ENCODE data around the gene NRAS.

The NRAS gene

GRCh38 chr1:114671939-114672275 lies 44.7 kb downstream of the NRAS start:
- no peak for DNase-seq

- DNase-seq, result no peak
Measured at GRCh38 chr1:114671011-114671938, 45.3 kb downstream of the NRAS start.

- DNase-seq, result peak; percentile 86
Measured at GRCh38 chr1:114670083-114671010, 46.2 kb downstream of the NRAS start.

- no peak for DNase-seq
Measured at GRCh38 chr1:114669562-114670082, 46.9 kb downstream of the NRAS start, which contains the start of gene DENND2C. Gene DENND2C, minus strand, starts transcription at chr1:114670049. Its CDS starts 44,065 bp downstream, at chr1:114625984.

- no peak for DNase-seq
Measured at GRCh38 chr1:114668784-114669561, 47.6 kb downstream of the NRAS start.

- DNase-seq, result no peak
Measured at GRCh38 chr1:114668373-114668772, 48.2 kb downstream of the NRAS start.

- no peak for DNase-seq
Measured at GRCh38 chr1:114666954-114667353, 49.6 kb downstream of the NRAS start.

GRCh38 chr1:114660238-114660637 lies 56.3 kb downstream of the NRAS start:
- DNase-seq, result no peak

Data from stimulated activated CD4-positive, alpha-beta T cell treated with anti-CD3 and anti-CD28 coated beads, Interleukin-4, amount 100 ng/mL, for 1 hour (primary cell).